Cortex of kidney (tissue), 1 donor: Measurements from ENCODE around the gene VEGFB.
A peak's percentile ranks its signal among the peaks of the same experiment; 100 is the strongest.

Experiments
- DNase-seq: peaks from one replicate; lab custom pipeline; 2025; lab: John Stamatoyannopoulos, UW

VEGFB gene

GRCh38 chr11:64233913-64234586 is at the start of gene VEGFB:
Gene VEGFB (plus strand): TSS chr11:64234584. CDS start chr11:64234834, 250 bp downstream.
- no peak for DNase-seq

GRCh38 chr11:64185175-64185692 is 49.1 kb upstream of the VEGFB start:
- no peak for DNase-seq

- DNase-seq = peak; percentile 86
Observed at GRCh38 chr11:64185693-64186491, 48.5 kb upstream of the VEGFB start, which contains the start of gene STIP1. Gene STIP1 (plus strand): TSS chr11:64186171. CDS start chr11:64186262, 91 bp downstream.

DNA sequence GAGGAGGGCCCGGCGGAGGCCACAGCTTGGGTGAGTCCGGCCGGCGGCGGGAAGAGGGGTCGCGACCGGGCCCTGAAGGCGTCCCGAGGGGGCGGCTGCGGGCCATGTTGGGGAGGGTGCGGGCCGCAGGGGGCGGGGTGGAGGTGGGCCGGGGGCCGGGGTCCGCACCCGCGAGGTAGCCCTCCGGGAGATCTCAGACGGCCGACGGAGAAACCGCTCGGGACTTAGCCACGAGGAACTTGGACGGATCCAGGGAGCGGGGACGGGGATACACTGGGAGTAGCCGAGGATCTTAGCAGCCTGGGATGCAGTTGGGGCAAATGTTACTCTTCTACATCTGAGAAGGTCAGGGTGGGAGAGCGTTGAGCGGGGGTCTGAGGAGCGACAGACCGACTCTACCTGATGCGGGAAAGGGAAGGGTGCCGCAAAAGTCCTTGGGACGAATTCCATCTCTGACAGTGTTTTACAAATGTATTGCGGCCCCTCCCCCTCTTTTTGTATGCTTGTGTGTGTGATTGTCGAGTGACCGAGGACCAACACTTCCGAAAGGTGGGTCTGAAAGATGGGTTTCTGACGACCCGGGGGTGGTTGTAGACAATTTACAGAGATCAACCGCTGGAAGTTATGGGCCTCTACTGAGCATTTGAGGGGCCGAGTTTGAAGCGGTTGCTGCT is 47.8 kb upstream of the VEGFB start:
- DNase-seq = no peak

DNA sequence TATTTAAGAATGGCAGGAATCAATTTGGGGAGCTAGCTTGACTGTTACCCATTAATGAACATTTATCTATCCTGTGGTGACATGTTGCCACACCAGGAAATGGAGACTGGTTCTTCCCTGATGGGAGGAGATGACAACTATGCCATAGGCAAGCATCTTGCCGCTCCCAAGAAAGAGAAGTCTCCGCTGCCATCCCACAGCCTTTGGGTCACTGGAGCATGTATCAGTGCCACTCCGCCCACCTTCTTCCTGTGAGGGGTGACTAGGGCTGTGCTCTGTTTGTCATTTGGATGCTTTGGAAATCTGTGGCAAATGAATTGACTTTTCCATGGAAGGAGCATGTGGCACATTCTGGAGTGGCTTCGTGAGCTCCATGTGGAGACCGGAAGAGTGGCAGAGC is 42.0 kb upstream of the VEGFB start:
- no peak for DNase-seq

GRCh38 chr11:64196626-64197025 is 37.8 kb upstream of the VEGFB start:
- DNase-seq = no peak

DNA sequence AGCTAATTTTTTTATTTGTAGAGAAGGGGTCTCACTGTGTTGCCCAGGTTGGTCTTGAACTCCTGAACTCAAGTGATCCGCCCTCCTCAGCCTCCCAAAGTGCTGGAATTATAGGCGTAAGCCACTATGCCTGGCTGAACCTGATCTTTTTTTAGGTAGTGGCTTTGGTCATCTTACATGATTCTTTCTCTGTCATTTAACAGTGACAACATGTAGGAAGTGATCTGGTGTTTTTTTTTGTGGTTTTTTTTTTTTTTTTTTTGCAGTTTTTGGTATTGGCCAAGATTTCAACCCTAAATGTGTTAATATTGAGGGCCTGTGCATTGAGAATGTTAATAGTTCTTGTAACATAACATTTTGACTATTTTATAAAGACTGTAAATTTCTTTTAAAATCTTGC is 35.9 kb upstream of the VEGFB start:
- DNase-seq = no peak

GRCh38 chr11:64201543-64201942 is 32.8 kb upstream of the VEGFB start:
- DNase-seq = no peak

DNA sequence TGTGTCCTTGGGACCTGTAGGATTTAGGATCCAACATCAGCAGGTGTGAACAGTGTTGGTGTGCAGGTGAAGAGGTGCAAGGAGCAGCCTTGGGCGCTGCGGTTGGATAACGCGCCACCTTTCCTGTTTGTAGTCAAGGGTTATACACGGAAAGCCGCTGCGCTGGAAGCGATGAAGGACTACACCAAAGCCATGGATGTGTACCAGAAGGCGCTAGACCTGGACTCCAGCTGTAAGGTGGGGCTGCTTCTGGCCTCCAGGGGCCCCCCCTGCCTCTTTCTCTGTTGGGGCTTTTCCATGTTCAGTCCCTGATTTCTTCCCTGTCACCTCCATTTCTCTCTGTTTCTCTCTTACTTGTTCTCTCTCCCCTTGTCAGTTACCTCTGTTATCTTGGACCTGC is 31.4 kb upstream of the VEGFB start:
- DNase-seq = no peak

DNA sequence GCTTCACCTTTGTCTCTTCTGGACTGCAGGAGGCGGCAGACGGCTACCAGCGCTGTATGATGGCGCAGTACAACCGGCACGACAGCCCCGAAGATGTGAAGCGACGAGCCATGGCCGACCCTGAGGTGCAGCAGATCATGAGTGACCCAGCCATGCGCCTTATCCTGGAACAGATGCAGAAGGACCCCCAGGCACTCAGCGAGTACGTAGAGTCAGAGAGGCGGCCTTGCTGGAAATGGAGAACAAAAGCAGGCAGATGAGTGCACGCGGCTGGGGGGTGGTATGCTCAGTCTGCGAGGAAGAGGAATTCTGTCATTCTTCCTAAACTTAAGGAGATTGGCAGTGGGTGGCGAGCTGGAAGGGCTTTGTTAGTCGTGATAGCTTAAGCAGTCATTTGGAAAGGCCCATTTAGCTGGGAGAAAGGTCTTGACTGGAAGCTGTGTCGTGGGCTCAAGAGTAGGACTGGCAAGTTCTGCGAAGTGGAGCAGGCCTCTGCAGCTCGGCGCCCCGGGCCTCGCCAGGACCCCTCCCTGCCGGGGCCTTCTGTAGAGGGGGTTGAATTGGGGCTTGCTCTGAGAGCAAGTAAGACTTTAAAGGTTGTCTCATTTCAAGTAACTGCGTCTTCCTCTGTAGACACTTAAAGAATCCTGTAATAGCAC is 30.8 kb upstream of the VEGFB start:
- DNase-seq = no peak

- no peak for DNase-seq
Observed at GRCh38 chr11:64204080-64204440, 30.3 kb upstream of the VEGFB start.

- no peak for DNase-seq
Observed at GRCh38 chr11:64204464-64204989, 29.9 kb upstream of the VEGFB start.

GRCh38 chr11:64206457-64207255 is 27.7 kb upstream of the VEGFB start, which contains the start of gene FERMT3:
Gene FERMT3 (plus strand): TSS chr11:64206721. CDS start chr11:64207365, 644 bp downstream.
- no peak for DNase-seq

- no peak for DNase-seq
Observed at GRCh38 chr11:64207256-64208085, 26.9 kb upstream of the VEGFB start.

GRCh38 chr11:64208086-64208795 is 26.1 kb upstream of the VEGFB start:
- no peak for DNase-seq

DNA sequence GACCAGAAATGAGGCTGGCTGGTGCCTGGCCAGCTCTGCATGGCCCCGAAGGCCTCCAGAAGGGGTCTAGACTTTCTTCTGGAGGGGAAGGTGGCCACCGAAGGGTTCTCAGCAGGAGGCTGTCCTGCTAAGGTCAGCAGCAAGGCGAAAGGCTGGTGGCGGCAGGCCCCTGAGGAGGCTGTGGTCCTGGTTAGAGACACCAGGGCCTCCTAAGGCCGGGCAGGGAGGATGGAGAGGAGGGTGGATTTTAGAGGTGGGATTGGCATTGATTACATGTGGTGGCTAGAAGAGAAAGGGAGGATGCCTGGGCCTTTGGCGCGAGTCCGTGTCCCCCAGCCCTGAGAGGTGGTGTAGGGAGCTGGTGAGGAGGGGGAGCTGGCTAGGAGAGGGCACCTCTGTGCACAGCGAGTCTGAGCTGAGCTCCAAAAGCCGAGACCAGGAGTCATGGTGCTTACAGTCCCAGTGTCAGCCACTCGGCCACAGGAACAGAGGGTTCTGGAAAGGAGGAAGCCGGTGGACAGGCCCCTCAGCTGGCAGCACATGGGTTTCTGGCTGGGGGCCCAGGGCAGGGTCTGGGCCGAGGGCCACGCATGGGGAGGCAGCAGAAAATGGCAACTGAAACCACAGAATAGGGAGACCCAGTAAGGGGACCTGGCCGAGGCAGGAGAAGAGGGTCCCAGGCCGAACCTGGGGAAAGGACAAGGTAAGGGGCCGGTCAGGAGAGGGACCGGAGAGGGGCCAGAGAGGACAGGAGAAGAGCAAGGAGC is 25.4 kb upstream of the VEGFB start:
- DNase-seq = no peak

- no peak for DNase-seq
Observed at GRCh38 chr11:64209563-64209843, 24.9 kb upstream of the VEGFB start.

GRCh38 chr11:64210301-64211020 is 23.9 kb upstream of the VEGFB start:
- DNase-seq = no peak
